Gastroesophageal sphincter (tissue), 3 donors: ENCODE measurements around the gene TSPY3.
"Not testable (repeated sequence)": the region's sequence is repeated elsewhere in the genome, so short reads cannot be mapped to it uniquely, and the experiment has no call there.

Experiments used
- CTCF ChIP-seq, 4 experiments: fragments of 200-600 bp in 2 of 4; fragments of 450-650 bp in 2 of 4; sonication (generic) in 1 of 4; IDR thresholded peaks; one replicate each; pipeline ENCODE4 v1.5.1; 2017 to 2019; ENCODE audit warnings: antibody characterized with exemption in 4 of 4, mild to moderate bottlenecking in 2 of 4, moderate library complexity in 2 of 4
- POLR2A ChIP-seq, 2 donors: fragments of 450-650 bp; IDR thresholded peaks; one replicate each; pipeline ENCODE4 v1.6.1; 2017; ENCODE audit warnings: antibody characterized with exemption in 2 of 2, mild to moderate bottlenecking in 2 of 2, moderate library complexity in 1 of 2

- TF ChIP-seq CTCF, POLR2A (IDR thresholded peaks at IDR 0.05): not testable (repeated sequence)
These were observed 1.7 kb upstream of the TSPY3 start for GRCh38 chrY:9396527-9396926.
